ENCODE results near the gene TRAPPC2B.

TRAPPC2B gene
- 6.9 to 12.0 reads per million in 2 donors for total RNA-seq

DNA sequence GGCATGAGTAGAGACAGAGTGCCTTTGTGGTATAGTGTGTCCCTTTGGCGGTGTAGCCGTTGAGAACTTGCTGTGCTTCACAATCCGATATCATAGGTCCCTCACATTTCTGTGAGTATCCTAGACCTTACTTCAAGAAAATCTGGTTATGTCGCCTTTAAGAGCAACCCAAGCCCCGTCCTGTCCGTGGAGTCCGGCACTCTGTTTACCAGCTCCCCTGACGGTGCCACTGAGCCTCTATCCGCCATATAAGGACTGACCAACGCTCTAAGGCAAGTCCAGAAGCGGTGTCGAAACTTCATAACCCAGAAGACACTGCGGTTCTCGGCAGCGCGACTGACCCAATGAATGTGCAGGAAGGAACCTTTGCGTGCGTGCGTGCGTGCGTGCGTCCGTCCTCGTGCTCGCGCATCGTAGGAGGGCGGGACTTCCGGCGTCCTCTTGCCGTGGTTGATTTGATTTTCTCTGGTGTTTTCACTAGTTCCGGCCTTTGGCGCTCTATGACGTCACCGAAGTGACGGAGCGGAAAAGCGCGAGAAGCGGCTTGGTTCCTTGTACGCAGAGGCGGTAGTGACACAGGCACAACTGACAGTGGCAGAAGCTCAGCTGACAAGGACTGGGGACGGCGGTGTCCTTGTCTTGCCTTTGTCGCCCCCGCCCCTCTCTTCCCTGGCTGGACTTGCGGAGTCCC is at the start of gene TRAPPC2B, which contains the start of gene ZNF547:
TRAPPC2B (plus strand) TSS at position 555 of the 691 bp plus-strand sequence. CDS start 1,283 bp downstream, outside the sequence.
ZNF547 (plus strand) TSS at position 555 of the 691 bp plus-strand sequence. CDS start 5,005 bp downstream, outside the sequence.
- DNase-seq: peak; percentile 88 to 100 (median 97)

DNA sequence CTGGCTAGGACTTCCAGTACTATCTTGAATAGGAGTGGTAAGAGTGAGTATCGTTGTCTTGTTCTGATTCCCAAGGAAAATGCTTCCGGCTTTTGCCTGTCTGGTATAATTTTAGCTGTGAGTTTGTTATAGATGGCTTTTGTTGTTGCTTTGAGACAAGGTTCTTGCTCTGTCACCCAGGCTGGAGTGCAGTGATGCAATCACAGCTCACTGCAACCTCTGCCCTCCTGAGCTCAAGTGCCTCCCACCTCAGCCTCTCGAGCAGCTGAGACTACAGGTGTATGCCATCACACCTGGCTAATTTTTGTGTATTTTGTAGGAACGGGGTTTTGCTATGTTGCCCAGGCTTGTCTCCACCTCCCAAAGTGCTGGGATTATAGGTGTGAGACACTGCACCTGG is 49.2 kb upstream of the TRAPPC2B start:
- no peak for DNase-seq

DNA sequence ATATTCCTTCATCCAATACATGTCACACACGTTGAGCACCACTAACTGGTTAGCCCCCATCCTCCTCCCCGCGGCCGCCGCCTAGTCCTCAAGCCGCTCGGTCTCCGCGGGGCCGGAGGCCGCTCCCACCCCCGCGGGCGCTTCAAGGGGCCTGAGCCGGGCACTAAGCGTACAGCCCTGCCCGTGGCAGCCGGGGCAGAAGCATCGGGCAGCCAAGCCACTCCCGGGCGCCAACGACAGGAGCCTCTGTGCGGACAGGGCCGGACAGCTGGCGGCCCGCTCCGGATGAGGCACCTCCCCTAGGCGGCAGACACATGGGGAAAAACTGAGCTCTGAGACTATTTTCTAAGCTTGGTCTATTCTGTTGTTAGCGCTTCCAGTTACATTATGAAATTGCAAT is 45.8 kb upstream of the TRAPPC2B start:
- no peak for DNase-seq

DNA sequence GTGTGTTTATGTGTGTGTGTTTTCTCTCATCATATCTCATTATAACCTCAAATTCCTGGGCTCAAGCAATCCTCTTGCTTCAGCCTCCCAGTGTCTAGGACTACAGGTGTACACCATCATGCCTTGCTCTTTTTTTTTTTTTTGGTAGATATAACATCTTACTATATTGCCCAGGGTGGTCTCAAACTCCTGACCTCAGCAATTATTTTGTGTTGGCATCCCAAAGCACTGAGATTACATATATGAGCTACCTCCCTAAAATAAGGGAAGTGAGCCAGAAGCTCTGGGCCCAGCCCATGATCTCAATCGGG is 43.5 kb upstream of the TRAPPC2B start:
- DNase-seq: no peak

DNA sequence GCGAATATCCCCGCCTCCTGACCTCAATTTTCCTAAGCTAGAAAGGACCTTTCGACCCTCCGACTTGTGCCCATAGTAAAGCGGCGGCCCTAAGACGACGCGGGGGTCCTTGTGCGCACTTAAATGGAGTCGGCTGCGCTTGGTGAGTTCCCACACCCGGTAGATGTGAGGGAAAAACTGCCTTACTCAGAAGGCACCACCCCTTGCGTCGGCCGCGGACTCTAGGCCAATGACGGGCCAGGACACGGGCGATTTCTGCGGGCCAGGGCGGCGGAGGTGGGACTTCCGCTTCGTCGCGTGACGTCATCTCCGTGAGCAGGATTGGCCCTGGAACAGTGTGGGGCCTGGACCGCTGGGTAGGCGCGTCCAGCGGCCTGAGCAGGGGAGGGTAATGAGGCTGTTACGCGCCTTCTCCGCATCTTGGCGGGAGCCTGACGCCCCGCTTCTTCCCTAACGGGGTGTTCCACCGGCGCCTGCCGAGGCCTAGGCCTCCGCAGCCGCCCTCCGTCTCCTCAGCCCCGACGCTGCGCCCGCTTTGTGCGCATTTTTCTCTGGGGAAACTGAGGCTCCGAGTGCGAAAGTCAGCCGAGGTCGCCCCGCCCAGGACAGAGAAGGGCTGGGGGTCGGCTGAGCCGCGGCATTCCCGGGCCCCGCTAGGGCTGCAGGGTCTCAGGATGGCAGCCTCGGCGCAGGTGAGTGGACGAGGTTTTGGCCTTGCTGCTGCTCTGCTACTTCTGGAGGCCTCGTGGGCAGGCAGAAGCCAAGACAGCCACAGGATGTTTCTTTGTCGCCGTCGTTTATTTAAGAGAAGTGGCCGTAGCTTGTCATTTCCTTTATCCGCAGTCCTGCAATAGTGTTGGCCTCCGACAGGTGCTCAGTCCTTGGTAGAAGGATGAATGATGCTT is 42.9 kb upstream of the TRAPPC2B start, which contains the start of gene ZNF543:
ZNF543 (plus strand) TSS at position 293 of the 905 bp plus-strand sequence; CDS start at position 675, 382 bp downstream.
- DNase-seq: peak; percentile 75 to 97 (median 85)

DNA sequence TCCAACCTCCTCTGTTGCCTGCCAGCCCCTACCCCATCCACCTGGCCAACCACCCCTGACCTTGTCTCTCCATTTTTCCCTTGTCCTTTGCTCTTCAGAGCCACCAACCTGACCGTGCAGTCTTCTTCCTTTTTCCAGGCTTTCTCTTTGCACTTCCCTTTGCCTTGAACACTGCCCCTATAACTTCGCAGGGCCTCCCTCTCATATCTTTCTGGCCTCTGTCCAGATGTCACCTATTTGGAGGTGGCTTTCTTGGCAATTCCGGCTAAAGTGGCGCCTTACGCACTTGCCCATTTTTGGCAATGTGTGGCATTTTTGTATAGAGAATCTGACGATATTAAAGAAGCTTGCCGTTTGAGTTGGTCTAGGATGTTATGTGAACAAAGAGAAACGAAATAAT is 42.2 kb upstream of the TRAPPC2B start:
- no peak for DNase-seq

DNA sequence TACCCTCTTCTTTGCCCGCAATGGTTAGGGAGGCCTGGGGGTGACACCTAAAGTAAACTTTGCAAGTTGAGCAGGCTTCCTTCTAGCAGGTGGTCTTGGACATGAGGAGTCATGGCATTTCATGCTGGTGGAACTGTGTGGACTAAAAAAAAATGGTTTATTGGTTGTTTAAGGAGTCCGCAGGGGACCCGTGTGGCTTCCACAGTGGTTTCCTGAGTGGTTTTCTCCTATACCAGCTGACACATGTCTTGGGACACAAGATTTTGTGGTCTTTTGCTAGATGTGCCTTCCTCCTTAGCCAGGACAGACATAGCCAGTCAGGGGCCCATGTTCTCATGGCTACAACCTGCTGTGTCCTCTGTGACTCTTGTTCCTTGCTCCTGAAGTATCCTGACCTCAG is 41.6 kb upstream of the TRAPPC2B start:
- DNase-seq: no peak

DNA sequence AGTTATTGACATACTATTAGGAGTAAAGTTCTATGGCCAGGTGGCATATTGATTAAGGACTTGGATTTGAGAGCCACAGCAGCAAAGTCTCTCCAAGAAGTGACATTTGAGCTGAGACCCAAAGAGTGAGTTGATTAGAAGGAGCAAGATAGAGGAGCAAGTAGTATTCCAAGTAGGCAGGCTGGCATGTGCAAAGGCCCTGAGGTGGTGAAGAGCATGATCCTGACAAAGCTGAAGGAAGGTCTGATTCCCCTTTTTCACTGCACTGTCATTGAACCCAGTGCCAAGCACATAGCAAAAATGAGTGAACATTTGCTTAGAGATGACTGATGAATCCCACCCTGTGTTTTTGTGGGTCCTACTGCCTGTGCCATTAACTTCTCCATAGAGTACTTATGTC is 38.4 kb upstream of the TRAPPC2B start:
- no peak for DNase-seq

DNA sequence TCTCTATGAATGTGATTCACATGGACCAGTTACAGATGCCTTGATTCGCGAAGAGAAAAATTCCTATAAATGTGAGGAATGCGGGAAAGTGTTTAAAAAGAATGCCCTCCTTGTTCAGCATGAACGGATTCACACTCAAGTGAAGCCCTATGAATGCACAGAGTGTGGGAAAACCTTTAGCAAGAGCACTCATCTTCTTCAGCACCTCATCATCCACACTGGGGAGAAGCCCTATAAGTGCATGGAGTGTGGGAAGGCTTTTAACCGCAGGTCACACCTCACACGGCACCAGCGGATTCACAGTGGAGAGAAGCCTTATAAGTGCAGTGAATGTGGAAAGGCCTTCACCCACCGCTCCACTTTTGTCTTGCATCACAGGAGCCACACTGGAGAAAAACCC is 35.4 kb upstream of the TRAPPC2B start:
- no peak for DNase-seq

DNA sequence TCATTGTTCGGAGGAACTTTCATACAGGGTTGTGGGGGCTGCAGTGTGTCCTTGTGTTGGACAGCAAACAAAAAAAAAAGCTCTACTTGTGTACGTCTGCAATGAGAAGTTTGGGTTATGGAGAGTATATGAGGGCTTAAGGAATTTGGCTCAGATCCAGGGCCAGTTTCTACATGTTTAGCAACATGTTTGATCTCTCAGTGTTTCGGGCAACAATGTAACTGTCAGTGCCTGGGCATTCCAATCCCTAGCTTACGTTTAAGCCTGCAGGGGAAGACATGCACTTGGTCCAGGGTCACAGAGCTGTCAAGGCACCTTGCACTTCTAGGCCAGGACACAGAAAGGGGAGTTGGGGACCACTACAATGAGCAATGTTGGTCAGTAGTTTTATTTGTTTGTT is 29.2 kb upstream of the TRAPPC2B start:
- no peak for DNase-seq

DNA sequence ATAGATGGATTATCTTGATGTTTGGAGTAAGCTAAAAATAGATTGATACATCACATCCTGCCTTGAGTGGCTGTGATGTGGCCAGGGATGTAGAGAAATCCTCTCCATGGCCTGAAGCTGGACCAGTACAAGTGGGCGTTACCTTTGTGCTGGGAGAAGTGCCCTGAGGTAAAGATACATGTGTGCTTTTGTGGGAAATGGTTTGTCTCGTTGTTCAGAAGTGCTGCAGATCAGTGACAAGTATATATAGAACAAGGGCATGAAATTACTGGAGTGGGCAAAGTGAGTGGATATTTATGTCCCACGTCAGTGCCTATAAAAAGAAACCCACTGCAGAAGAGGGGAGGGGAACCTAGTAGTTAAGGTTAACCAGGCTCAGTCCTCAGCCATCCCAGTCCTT is 24.5 kb upstream of the TRAPPC2B start:
- no peak for DNase-seq

DNA sequence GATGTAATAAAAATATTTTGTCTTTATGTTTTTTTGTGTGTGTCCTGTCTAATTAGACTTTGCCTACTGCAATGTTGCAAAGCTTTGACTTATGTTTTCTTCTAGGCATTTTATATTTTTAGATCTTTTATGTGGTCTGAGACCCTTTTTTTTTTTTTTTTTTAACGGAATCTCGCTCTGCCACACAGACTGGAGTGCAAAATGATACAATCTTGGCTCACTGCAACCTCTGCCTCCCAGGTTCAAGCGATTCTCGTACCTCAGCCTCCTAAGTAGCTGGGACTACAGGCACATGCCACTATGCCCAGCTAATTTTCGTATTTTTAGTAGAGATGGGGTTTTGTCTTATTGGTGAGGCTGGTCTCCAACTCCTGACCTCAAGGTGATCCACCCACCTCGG is 20.8 kb upstream of the TRAPPC2B start:
- DNase-seq: no peak

DNA sequence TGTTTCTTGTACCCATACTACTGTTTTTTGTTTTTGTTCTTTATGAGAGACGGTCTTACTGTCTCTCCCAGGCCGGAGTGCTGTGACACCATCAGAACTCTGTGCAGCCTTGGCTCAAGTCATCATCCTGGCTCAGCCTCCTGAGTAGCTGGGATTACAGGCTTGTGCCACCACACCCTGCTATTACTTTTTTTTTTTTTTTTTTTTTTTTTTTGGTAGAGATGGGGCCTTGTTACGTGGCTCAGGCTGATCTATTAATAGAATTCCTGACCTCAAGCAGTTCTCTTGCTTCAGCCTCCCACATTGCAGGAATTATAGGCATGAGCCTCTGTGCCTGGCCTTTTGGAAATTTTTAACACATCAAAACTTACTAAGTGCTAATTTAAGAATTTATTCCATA is 15.2 kb upstream of the TRAPPC2B start:
- no peak for DNase-seq

DNA sequence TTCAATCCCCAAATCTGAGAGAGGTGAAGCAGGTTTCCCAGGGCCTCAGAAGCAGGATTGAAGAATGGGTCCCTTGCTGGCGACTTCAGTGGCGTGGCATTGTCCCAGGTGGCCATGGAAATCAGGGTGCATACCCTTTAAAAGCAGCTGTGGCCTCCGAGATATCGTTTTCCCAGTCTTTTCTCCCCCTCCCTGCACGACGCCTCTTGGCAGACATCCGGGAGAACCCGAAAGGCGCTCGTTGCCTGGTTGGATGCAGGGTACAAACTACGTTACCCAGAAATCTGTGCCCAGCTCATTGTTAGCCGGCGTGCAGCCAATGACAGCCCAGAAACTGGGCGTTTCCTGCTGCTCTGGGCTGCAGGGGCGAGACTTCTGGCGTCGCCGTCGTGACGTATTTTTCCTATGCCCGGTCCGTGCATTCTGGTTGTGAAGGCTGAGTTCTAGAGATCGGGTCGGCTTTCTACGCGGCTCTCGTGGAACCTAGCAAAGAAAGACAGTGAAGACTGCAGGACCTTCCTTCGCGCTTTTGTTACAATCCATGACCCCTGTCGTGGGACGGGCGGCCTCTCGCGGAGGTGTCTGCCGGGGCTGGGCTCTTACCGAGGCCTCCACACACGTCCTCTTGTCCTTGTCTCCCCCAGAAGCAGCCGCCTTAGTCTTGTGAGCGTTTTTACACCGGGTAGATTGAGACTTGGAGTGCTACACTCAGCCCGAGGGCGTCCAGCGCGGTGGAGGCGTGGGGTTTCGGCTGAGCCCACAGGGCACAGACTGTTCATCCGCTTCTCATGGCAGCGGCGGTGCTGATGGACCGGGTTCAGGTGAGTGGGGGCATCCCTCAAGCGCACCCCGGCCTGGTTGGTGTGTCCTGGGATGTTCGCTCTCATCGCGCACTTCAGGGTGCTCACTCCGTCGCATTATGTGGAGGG is 12.2 kb upstream of the TRAPPC2B start, which contains the start of gene ZNF304:
ZNF304 (plus strand) TSS at position 395 of the 929 bp plus-strand sequence; CDS start at position 789, 394 bp downstream.
- peak; percentile 48 to 95 (median 69) for DNase-seq

DNA sequence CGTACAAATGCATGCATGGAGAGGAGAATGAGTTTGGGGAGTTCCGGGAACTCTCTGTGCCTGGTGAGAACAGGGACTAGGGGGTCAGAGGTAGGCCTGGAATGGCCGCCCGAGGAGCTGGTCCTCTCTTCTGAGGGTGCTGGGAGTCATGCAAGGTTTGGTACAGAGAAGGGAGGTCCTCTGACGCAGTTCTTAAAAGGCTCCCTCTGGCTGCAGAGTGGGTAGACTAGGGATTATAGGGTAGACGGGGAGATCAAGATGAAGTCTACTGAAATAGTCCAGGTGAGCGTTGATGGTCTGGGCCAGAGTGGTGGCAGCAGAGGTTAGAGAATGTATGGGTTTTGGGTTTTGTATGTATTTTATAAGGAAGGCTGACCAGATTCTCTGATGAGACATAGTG is 11.5 kb upstream of the TRAPPC2B start:
- DNase-seq: no peak

DNA sequence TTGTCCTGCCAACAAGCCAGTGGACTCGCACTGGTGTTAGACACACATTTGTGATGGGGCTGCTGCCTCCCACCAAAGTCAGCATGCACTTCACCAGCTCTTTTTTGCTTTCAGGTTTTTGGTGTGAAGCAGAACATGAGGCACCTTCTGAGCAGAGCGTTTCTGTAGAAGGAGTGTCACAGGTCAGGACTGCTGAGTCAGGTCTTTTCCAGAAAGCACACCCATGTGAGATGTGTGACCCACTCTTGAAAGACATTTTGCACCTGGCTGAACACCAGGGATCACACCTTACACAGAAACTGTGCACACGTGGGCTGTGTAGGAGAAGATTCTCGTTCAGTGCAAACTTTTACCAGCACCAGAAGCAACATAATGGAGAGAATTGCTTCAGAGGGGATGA is 7.4 kb upstream of the TRAPPC2B start:
- no peak for DNase-seq

DNA sequence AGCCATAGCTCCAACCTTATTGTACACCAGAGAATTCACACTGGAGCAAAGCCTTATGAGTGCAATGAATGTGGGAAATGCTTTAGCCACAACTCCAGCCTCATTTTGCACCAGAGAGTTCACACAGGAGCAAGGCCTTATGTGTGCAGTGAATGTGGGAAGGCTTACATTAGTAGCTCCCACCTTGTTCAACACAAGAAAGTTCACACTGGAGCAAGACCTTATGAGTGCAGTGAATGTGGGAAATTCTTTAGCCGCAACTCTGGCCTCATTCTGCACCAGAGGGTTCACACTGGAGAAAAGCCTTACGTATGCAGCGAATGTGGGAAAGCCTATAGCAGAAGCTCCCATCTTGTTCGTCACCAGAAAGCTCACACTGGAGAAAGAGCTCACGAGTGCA is 5.9 kb upstream of the TRAPPC2B start:
- DNase-seq: no peak

DNA sequence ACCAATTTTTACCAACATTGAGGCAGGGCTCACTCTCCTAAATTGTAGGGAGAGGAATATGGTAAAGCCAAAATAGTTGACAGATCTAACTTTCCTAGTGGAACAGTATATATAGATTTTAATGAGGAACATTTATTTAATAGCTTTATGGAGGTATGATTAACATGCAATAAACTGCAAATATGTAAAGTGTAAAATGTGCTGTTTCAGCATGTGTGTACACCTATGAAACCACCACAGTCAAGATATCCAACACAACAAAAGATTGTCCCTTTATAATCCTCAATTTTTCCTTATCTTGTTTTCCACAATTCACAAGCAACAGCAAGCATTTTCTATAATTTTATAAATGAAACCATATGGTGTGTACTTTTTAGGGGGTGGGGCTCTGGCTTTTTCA is 4.1 kb upstream of the TRAPPC2B start:
- no peak for DNase-seq

DNA sequence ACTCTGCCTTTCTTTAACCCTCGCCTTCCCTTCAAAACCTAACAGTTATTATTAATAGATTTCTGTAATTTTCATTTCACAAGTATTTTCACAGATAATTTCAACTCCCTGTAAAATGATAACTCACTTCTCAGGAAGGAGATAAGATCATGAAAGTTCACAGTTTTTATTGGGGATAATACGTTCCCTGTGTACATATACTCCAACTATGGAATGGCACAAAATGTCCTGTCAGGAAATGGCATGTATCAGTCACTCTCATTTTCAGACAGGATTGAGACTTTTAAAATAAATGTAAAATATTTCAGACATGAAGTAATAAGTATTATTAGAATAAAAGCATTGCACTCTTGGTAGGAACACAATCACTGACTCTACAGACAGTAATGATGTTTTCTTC is 932 bp upstream of the TRAPPC2B start:
- no peak for DNase-seq

DNA sequence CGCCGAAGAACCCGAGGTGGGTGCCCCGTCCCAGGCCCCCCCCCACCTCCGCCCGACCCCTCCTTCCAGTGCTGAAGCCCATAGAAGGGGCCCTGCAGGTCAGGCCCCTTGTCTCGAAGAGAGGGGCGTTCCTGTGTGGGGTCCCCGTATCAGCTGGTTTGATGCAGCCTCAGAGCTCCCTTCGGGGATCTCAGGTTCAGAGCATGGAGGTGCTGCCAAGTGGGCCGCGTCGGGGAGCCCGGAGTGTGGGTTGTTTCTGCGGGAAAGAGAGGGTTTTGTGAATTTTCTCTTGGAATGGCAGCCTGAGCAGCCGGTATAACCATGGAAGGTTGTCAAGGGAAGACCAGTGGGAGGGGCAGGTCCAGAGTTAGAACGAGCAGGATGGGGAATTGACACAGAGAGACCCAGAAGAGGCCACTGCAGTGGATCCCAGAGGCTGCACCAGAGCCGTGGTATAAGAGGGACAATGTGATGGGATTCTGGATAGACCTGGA is 384 bp downstream of the TRAPPC2B start:
- no peak for DNase-seq

DNA sequence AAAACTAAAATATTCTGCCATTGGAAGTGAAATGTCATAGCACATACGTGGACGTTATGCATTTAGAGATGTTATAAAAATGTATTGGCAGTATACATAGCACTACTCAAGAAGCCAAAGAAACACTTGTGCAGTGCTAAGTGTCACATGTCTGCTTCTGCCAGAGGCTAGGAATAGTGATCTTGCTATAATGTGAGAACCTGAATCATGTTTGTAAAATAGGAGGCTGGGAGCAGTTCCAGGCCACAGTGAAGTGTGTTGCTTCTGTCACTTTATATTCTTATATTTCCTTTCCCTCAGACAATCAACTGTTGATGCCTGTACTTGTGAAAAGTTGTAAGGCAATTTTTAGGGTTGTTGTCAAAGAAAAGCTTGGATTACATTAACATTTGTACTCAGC is 3.4 kb downstream of the TRAPPC2B start:
- no peak for DNase-seq

DNA sequence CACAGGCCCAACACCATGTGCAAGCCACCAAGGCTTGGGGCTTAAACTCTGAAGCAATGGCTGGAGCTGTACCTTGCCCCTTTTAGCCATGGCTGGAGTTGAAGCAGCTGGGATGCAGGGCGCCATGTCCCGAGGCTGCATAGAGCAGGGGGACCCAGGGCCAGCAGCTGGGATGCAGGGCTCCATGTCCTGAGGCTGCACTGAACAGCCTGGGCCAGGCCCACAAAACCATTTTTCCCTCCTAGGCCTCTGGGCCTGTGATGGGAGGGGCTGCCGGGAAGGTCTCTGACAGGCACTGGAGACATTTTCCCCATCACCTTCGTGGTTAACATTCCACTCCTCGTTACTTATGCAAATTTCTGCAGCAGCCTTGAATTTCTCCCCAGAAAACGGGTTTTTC is 10.8 kb downstream of the TRAPPC2B start:
- no peak for DNase-seq
